AG04450 (cell line): ENCODE data around the gene DIAPH3. TPM values are rescaled to one million over a fixed set of nuclear protein-coding genes. Genes with fewer than 3 reads are reported as not detected.

Source experiments
- CTCF ChIA-PET: fragments of 300-600, 350-600 bp; formaldehyde crosslinking; extraction: SDS; loops from one replicate; lab custom pipeline; 2022; ENCODE audit warnings: antibody characterized with exemption, inconsistent platforms; lab: Charles Lee
- POLR2A ChIA-PET: fragments of 350-600 bp; formaldehyde crosslinking; extraction: SDS; loops from one replicate; lab custom pipeline; 2021; ENCODE audit warnings: antibody characterized with exemption, inconsistent platforms; lab: Yijun Ruan, JAX
- DNase-seq: peaks from one replicate; pipeline ENCODE4 v3.0.0-alpha.2; 2011; ENCODE audit warnings: low read depth, low spot score
- H3K27ac ChIP-seq: one replicate; pipeline ENCODE4 v1.5.1; 2012; ENCODE audit warnings: low read depth, low read length, control low read depth
- H3K27me3 ChIP-seq: one replicate; pipeline ENCODE4 v1.6.0; 2012; ENCODE audit warnings: low read length; ENCODE audit not compliant: control insufficient read depth, insufficient read depth
- H3K4me3 ChIP-seq: 2 replicates; pipeline ENCODE4 v1.5.1; 2011; ENCODE audit warnings: mild to moderate bottlenecking, low read depth, low read length, control low read depth
- H3K9me3 ChIP-seq: 2 replicates; pipeline ENCODE4 v1.5.1; 2012; ENCODE audit warnings: low read length; ENCODE audit not compliant: control insufficient read depth, insufficient read depth
- polyA plus RNA-seq: library from polyadenylated mRNA; depleted of rRNA; stranded (reverse); fragments of >200 nt; gene quantifications from 2 replicates; pipeline ENCODE4 v1.2.3, GENCODE V29; 2011
- TF ChIP-seq, protein P1 (sequence below): IDR thresholded peaks from 2 replicates; pipeline ENCODE4 v1.5.1; 2011; ENCODE audit warnings: low read depth, low read length, control low read depth, inconsistent platforms

The DIAPH3 gene
- polyA plus RNA-seq, 1 experiment: 11.7 TPM

DNA sequence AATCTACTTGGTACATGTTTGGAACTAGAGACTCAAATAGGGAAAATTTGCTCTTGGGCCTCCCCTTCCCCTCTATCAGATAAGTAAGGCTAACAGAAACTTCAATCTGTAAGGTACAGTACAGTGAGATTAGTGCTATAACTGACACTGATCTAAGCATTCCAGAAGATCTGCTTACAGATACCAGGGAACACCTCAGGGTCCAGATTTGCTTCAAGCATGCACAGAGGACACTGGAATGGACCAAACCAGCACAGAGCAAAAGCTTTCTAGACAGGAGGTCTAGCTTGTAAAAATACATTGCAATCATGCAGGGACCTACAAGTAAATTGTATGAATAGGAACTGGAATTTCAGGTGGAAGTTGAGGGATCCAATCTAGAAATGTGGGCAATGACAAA, 16.4 kb downstream of the DIAPH3 start:
- Histone ChIP-seq H3K27me3 (no peaks in the 10 kb centered on the region), H3K27ac (no peak overlapping the region), H3K9me3 (no peaks in the 10 kb centered on the region), H3K4me3 (no peak overlapping the region)
- ChIA-PET CTCF (interaction anchor here (1.2 to 1.8 kb wide), 2 partner anchors 12 kb away, joined by 3 to 5 read pairs; no protein-coding TSS in a partner anchor), POLR2A (no interaction called here)
- TF ChIP-seq, protein P1, sequence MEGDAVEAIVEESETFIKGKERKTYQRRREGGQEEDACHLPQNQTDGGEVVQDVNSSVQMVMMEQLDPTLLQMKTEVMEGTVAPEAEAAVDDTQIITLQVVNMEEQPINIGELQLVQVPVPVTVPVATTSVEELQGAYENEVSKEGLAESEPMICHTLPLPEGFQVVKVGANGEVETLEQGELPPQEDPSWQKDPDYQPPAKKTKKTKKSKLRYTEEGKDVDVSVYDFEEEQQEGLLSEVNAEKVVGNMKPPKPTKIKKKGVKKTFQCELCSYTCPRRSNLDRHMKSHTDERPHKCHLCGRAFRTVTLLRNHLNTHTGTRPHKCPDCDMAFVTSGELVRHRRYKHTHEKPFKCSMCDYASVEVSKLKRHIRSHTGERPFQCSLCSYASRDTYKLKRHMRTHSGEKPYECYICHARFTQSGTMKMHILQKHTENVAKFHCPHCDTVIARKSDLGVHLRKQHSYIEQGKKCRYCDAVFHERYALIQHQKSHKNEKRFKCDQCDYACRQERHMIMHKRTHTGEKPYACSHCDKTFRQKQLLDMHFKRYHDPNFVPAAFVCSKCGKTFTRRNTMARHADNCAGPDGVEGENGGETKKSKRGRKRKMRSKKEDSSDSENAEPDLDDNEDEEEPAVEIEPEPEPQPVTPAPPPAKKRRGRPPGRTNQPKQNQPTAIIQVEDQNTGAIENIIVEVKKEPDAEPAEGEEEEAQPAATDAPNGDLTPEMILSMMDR: no peak
- DNase-seq: no peak

DNA sequence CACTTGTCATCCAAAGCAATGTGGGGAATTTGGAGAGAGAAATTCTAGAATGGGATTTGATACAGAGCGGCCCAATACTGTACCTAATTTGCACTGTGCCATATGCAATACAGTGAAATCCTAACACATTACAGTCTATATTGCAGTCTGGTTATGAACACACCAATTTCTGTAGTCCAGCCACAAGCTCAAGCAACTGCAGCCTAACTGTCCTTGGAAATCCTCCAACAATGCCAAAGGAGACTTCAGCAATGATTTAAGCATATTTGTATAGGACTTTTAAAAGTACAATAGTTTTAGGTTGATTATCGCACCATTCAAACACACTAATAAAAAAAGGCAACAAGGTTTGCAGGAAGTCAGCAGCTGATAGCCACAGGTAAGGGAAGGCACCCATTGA, 17.3 kb downstream of the DIAPH3 start:
- no peak overlapping the region for H3K4me3 ChIP-seq
- CTCF ChIA-PET: interaction anchor here (1.0 to 1.8 kb wide), 3 partner anchors 9 to 13 kb away, joined by 3 to 5 read pairs (median 3); no protein-coding TSS in a partner anchor
- no peak for DNase-seq
- TF ChIP-seq, protein P1: no peak
- POLR2A ChIA-PET: interaction anchor here (1.0 kb wide), 1 partner anchor 11 kb away, joined by 3 read pairs; no protein-coding TSS in a partner anchor
- no peaks in the 10 kb centered on the region for H3K27me3 ChIP-seq
- no peaks in the 10 kb centered on the region for H3K9me3 ChIP-seq
- H3K27ac ChIP-seq: no peak overlapping the region

DNA sequence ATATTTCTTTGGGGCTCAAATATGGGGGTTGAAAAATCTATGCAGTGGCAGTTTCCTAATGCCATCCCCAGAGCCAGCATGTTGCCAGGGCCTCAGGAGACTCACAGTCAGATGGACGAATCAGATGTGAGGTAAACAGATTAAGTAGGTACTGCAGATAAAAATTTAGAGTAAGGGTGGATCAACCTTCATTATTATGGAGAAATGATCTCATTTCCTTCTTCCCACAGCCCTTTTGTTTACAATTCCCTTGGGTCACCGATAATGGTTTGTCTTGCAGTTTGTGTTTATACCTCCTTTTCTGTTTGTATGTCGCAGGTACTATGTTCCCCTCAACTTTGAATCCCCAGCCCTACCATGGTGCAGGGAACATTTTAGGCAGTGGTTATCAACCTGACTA, 20.0 kb downstream of the DIAPH3 start:
- no peak for DNase-seq
- Histone ChIP-seq H3K27ac (no peak overlapping the region), H3K9me3 (no peaks in the 10 kb centered on the region), H3K27me3 (no peaks in the 10 kb centered on the region), H3K4me3 (no peak overlapping the region)
- TF ChIP-seq, protein P1: no peak
- CTCF ChIA-PET: no interaction called here
- POLR2A ChIA-PET: no interaction called here

DNA sequence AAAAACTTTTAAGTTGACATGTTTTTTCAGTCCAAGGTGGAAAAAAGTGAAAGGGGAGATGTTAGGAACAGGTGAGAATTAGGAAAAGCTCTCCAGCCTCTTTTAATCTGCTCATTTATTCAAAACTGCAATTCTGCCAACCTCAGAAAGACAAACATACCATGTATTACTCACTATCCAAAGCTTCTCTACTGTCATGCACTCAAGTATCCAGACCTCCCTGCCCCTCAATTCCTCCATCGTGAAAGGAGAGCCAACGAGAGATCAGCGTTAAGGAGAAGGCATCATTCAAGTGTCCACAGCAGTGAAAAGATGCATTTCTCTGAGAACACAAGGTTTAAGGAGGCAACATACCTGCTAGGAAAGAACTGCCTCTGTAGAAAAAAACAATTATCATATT, 24.5 kb downstream of the DIAPH3 start:
- no peaks in the 10 kb centered on the region for H3K27me3 ChIP-seq
- H3K9me3 ChIP-seq: no peaks in the 10 kb centered on the region
- DNase-seq: no peak
- H3K27ac ChIP-seq: no peak overlapping the region
- H3K4me3 ChIP-seq: no peak overlapping the region
- TF ChIP-seq, protein P1: no peak
- CTCF ChIA-PET: interaction anchor here (0.9 kb wide), 1 partner anchor 10 kb away, joined by 3 read pairs; no protein-coding TSS in a partner anchor
- POLR2A ChIA-PET: no interaction called here

DNA sequence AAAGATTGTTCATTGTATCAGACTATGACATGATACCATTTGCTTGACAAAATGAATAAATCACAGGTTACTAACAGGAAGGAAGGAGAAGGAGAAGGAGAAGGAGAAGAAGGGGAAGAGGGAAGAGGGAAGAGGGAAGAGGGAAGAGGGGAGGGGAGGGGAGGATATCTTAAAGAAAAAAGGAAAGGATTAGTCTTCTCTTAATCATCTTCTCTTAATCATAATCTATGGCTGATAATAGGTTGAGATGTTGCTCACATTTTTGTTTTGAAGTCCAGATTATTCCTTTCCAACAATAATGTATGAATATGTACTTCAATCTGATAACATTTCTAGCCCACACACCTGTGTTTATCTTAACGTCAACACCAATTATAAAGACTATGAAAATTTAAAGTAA, 25.1 kb downstream of the DIAPH3 start:
- ChIA-PET POLR2A (no interaction called here), CTCF (interaction anchor here (0.9 kb wide), 1 partner anchor 10 kb away, joined by 3 read pairs; no protein-coding TSS in a partner anchor)
- Histone ChIP-seq H3K4me3 (no peak overlapping the region), H3K9me3 (no peaks in the 10 kb centered on the region), H3K27me3 (no peaks in the 10 kb centered on the region), H3K27ac (no peak overlapping the region)
- TF ChIP-seq, protein P1: no peak
- DNase-seq: no peak
